HG03066 (cell line): ENCODE data around the gene PDE4C.

Experiments used
- ATAC-seq: cut with Tn5 transposase; IDR thresholded peaks from one replicate; pipeline ENCODE4 v1.9.1; 2021; ENCODE audit warnings: low read depth; ENCODE audit not compliant: unreplicated experiment

Gene PDE4C

GRCh38 chr19:18254546-18255503 is 28.6 kb upstream of the PDE4C start:
- ATAC-seq: no peak

DNA sequence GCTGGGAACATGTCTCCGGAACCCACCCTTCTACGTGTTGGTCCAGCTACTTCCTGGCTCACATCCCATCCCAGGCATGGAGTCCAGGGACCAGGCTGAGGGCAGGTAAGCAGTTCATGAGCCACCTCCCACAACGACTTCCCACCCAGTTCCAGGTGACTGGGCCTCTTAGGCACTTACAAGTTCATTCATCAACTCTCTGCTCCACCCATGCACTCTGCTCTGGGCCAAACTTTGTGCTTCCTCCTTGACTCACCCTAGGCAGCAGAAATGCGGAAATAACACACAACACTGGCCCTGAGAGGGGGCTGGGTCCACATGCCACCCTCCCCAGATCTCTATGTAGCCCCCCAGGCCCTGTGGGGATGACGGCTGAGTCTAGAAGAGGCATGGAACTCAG is 27.5 kb upstream of the PDE4C start:
- no peak for ATAC-seq

DNA sequence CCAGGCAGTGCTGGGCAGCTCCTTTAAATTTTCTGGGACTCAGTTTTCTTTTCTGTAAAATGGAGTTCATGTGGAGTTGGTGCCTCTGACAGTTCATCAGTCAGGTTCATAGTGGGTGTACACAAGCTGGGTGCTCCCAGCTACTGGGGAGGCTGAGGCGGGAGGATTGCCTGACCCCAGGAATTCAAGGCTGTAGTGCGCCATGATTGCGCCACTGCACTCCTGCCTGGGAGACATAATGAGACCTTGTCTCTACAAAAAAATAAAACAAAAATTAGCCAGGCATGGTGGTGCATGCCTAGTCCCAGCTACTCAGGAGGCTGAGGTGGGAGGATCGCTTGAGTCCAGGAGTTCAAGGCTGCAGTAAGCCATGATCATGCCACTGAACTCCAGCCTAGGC is 26.9 kb upstream of the PDE4C start:
- ATAC-seq: no peak

DNA sequence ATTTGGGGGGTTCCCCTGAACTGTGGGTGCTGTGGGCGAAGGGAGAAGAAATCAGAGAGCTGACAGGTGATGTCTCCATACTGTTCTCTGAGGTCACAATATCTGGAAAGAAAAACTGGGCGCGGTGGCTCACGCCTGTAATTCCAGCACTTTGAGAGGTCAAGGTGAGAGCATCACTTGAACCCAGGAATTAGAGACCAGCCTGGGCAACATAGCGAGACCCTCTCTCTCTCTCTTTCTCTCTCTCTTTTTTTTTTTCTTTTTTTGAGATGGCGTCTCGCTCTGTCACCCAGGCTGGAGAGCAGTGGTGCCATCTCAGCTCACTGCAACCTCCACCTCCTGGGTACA is 26.1 kb upstream of the PDE4C start:
- no peak for ATAC-seq

GRCh38 chr19:18251587-18252369 is 25.5 kb upstream of the PDE4C start:
- ATAC-seq: no peak

DNA sequence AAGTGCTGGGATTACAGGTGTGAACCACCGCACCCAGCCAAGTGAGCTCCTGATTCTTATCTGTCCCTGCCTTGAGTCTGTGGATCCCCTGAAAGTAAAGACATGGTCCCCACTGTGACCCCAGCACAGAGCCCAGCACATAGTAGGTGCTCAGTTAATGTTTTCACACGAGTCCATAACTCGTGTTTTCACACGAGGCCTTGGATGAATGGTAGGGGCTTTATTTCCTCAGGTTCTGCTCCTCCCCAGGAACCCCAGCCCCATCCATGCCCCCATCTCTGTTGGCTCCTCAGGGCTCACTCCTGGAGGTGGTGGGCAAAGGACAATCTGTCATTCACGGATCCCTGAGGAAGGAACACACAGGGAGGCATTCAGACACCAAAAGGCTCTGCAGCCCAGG is 23.6 kb upstream of the PDE4C start:
- no peak for ATAC-seq

DNA sequence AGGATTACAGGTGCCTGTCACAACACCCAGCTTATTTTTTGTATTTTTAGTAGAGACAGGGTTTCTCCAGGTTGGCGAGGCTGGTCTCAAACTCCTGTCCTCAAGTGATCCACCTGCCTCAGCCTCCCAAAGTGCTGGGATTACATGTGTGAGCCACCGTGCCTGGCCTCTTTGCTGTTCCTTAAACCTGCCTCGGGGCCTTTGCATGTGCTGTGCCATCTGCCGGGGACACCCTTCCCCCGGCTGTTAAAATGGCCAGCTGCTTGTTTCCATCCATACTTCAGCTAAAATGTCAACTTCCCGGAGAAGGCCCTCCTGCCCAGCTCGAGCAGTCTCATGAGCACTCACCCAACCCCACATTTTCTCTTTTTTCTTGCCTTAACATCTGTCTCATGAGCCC is 19.1 kb upstream of the PDE4C start:
- ATAC-seq: no peak

DNA sequence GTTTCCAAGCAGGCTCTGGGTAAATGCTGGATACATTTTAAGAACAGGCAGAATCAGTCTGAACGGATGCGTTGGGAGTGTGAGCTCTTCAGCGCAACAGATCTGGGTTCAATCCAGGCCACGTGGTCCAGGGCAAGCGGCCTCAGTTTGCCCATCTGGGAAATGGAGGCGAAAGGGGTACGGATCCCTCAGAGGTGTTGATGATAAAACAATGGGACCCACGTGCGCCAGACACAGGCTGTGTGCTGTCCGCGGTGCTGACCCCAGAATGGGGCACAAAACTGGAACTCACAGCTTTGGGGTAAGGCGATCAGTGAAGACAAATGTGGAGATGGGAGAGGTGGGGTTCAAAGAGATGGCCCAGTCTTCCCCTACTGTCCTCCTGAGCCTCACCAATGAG is 13.1 kb upstream of the PDE4C start:
- ATAC-seq: no peak

DNA sequence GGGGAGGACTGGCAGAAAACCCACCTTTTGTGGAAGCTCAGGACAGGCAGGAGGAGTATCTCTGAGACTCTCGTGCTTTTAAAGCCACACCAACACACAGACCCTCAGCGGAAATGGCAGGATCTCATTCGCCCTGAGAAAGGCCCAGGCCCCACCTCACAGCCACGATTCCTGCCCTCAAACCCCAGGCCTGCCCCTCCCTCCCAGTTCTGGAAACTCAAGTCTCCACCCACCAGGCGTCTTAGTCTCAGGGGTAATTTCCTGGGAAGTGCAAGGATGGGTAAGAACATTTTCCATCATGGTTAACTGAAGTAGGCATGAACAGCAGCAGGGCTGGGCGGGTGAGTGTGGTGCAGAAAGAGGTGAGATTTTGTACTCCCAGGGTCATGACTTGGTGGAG is 8.0 kb upstream of the PDE4C start:
- ATAC-seq: no peak

GRCh38 chr19:18233224-18233825 is 7.1 kb upstream of the PDE4C start:
- no peak for ATAC-seq

DNA sequence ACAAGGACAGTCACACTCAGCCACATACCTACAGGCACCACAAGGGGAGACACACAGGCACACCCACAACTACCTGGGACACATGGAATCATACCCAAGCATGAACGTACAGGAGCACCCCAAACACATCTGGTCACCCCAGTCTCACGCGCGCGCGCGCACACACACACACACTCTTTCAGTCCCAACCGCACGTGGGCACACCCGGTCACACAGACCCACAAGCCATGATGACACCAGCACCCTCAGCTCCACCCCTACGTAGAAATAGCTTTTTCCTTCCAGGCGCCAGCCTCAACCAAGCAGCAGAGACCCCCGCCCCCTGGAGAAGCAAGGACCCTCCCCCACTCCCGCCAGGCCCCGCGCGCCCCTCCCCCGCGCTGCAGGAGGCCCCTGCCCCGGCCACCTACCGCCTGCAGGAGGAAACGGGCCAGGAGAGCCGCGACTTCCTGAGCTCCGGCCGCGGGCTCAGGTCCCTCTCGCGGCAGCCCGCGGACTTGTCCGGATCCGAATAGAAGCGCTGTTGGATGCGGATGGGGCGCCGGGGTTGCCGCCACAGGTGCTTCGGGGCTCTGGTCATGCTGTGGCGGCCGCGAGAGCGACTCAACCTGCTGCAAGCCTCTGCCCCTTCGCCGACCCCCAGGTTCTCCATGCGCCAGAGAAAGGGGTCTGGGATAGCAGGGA is 6.4 kb upstream of the PDE4C start:
- no peak for ATAC-seq

DNA sequence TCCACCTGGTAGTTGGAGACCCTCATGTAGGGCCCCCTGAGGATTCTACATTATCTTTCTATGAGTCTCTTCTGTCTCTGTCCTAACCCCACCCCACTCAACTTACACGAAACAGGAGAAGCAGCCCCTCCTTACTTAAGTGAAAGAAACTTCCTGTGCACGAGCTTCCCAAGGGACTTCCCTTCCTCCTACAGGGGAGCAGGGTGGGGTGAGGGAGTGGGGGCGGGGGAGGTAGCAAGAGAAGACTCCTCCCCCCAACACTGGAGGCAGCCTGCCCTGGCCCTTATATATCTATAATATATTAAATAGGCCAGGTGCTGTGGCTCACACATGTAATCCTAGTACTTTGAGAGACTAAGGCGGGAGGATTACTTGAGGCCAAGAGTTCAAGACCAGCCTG is 5.5 kb upstream of the PDE4C start:
- no peak for ATAC-seq

DNA sequence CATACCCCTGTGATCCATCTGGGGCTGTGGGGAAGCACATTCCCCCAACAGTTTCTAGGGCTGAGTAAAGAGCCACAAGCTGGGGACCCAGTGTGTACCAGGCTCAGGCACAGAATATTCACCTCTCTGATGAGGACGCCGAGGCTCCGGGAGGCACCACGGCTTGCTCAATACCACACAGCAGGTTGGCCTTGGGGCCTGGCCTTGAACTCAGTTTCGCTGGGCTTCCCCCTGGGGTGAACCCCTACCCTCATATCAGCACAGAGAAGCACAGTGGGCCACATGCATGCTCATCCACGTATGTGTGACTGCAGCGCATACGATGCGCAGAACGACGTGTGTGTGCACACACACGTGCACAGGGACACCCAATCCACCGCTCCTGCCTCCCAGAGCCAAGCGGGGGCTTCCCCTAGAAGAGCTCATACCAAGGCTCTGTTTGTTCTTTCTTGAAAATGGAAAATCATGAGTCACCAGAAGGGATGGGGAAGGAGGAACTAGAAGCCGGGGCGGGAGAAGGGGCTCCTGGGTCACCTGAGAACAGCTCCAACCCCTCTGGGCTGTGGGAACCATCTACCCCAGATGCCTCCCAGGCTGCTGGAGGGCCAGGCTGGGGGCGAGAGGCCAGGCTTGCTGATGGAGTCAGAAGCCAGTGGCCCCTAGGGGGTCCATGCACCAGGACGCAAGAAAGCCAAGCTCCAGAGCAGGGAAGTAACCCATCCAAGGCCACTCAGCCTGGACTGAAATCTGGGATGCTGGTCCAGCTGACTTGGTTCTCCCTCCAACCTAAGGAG is 4.9 kb upstream of the PDE4C start:
- ATAC-seq: no peak

DNA sequence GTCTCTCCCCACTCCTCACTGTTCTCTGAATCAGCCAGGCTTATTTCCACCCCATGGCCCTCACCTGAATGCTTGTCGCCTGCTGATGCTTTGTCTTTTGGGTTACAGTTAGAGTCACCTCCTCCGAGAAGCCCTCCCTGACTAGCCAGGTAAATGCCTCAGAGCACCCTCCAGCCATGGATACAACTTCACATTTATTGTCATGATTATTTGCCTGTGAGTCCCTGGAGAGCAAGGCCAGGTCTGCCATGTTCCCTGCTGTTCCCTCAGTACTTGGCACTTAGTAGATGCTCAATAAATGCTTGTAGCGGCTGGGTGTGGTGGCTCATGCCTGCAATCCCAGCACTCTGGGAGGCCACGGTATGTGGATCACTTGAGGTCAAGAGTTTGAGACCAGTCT is 3.7 kb upstream of the PDE4C start:
- no peak for ATAC-seq

GRCh38 chr19:18229474-18229873 is 3.2 kb upstream of the PDE4C start:
- no peak for ATAC-seq

GRCh38 chr19:18227781-18228271 is 1.6 kb upstream of the PDE4C start:
- ATAC-seq: no peak

- ATAC-seq: no peak
Measured at GRCh38 chr19:18226956-18227780, 930 bp upstream of the PDE4C start.

DNA sequence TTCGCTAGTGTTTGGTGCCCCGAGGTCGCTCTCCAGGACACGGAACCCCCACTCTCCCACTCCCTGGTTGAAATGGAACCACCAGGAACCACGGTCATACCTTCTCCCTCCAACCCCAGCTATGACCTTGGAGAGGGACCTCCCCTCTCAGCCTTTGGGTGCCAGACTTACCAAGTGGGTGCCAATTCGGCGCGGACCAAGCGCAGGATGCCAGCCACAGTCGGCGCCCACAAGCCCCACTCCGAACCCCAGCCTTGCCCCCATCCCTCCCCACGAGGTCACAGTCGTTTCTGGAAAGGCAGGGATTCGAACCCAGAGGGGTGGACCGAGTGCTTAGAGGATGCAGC is 910 bp downstream of the PDE4C start:
- no peak for ATAC-seq
